ENCODE results near the gene F7.

F7 gene

GRCh38 chr13:113147206-113147605, 41.6 kb downstream of the F7 start:
- Histone ChIP-seq H3K4me1 (ENCODE audit: control insufficient read depth, insufficient read depth, low read length) (no peaks in the 10 kb centered on the region), H3K27ac (ENCODE audit: low read depth, low read length) (no peak overlapping the region), H3K4me3 (ENCODE audit: low read length) (no peak overlapping the region), H3K36me3 (ENCODE audit: control insufficient read depth, insufficient read depth, low read length) (no peaks in the 10 kb centered on the region), H3K9ac (ENCODE audit: low read length) (no peak overlapping the region), H3K27me3 (ENCODE audit: control insufficient read depth, insufficient read depth, low read length) (no peaks in the 10 kb centered on the region)

DNA sequence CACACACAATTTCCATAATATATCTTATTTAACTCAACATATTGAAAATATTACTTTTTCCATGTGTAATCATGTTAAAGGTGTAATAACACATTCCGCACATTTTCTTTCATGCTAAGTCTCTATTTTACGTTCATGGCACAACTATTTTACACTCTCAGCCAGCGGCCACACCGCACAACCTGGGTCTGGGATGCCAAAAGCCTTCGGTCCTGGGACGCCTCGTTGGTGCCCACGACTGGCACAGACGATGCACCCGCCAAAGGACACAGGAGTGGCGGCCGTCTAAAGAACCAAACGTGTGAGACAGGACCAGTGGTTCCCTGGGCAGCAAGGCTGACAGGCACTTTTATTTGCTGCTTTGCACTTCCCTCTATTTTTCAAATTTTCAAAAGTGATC, 42.8 kb downstream of the F7 start:
- H3K27me3 ChIP-seq (ENCODE audit: control insufficient read depth, insufficient read depth, low read length) = no peaks in the 10 kb centered on the region
- no peaks in the 10 kb centered on the region for H3K36me3 ChIP-seq (ENCODE audit: control insufficient read depth, insufficient read depth, low read length)
- H3K27ac ChIP-seq (ENCODE audit: low read depth, low read length) = no peak overlapping the region
- no peak overlapping the region for H3K9ac ChIP-seq (ENCODE audit: low read length)
- H3K4me1 ChIP-seq (ENCODE audit: control insufficient read depth, insufficient read depth, low read length) = peaks cover 2% of the 10 kb centered on the region
- no peak overlapping the region for H3K4me3 ChIP-seq (ENCODE audit: low read length)

DNA sequence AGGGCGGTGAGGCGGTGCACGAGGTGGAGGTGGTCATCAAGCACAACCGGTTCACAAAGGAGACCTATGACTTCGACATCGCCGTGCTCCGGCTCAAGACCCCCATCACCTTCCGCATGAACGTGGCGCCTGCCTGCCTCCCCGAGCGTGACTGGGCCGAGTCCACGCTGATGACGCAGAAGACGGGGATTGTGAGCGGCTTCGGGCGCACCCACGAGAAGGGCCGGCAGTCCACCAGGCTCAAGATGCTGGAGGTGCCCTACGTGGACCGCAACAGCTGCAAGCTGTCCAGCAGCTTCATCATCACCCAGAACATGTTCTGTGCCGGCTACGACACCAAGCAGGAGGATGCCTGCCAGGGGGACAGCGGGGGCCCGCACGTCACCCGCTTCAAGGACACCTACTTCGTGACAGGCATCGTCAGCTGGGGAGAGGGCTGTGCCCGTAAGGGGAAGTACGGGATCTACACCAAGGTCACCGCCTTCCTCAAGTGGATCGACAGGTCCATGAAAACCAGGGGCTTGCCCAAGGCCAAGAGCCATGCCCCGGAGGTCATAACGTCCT, 43.4 kb downstream of the F7 start:
- Histone ChIP-seq H3K27ac (ENCODE audit: low read depth, low read length) (no peak overlapping the region), H3K36me3 (ENCODE audit: control insufficient read depth, insufficient read depth, low read length) (no peaks in the 10 kb centered on the region), H3K4me3 (ENCODE audit: low read length) (no peak overlapping the region), H3K4me1 (ENCODE audit: control insufficient read depth, insufficient read depth, low read length) (peaks cover 3% of the 10 kb centered on the region), H3K9ac (ENCODE audit: low read length) (no peak overlapping the region), H3K27me3 (ENCODE audit: control insufficient read depth, insufficient read depth, low read length) (no peaks in the 10 kb centered on the region)

DNA sequence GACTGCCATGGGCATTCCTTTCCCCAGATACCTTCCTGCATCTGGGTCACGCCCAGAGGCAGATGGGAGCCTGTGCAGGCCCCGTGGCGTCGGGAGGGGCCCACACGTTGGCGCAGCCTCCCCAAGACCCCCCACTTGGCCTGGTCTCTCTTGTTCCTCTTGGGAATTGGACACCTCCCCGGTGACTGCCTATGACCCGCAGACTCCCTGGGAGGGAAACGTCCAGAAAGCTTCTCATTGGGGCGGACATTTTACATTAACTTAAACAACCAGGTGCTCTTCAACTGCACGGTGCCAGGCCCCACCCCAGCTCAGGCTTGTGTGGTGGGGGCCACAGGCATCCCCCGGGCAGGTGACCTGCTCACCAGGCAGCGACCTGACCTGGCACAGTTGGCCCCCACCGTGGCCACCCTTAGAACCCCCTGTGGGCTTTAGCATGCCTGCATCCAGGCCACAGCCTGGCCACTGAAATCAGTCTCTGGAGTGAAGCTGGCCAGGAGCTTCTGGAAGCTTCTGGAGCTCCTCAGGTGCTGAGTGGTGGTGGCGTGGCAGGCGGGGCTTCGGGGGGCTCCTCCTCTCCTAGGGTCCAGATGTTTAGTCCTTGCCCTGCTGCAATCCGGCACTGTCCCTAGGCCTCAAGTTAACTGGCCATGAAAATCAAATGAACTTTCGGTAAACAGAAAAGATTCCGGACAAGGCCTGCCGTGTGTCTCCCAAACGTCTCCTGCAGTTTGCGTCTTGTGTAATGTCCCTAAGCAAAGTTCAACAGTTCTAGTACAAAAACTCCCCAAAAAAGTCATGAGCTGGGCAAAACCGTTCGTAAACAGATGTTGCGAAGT, 44.3 kb downstream of the F7 start:
- H3K9ac ChIP-seq (ENCODE audit: low read length) = no peak overlapping the region
- H3K4me1 ChIP-seq (ENCODE audit: control insufficient read depth, insufficient read depth, low read length) = peaks cover 6% of the 10 kb centered on the region
- no peaks in the 10 kb centered on the region for H3K27me3 ChIP-seq (ENCODE audit: control insufficient read depth, insufficient read depth, low read length)
- no peaks in the 10 kb centered on the region for H3K36me3 ChIP-seq (ENCODE audit: control insufficient read depth, insufficient read depth, low read length)
- no peak overlapping the region for H3K4me3 ChIP-seq (ENCODE audit: low read length)
- H3K27ac ChIP-seq (ENCODE audit: low read depth, low read length) = no peak overlapping the region

GRCh38 chr13:113150550-113151365, 45.2 kb downstream of the F7 start:
- no peaks in the 10 kb centered on the region for H3K36me3 ChIP-seq (ENCODE audit: control insufficient read depth, insufficient read depth, low read length)

GRCh38 chr13:113151745-113152690, 46.4 kb downstream of the F7 start:
- no peak overlapping the region for H3K9ac ChIP-seq (ENCODE audit: low read length)
- no peak overlapping the region for H3K4me3 ChIP-seq (ENCODE audit: low read length)
- H3K27me3 ChIP-seq (ENCODE audit: control insufficient read depth, insufficient read depth, low read length) = no peaks in the 10 kb centered on the region
- peaks cover 6% of the 10 kb centered on the region for H3K4me1 ChIP-seq (ENCODE audit: control insufficient read depth, insufficient read depth, low read length)
- no peak overlapping the region for H3K27ac ChIP-seq (ENCODE audit: low read depth, low read length)
- H3K36me3 ChIP-seq (ENCODE audit: control insufficient read depth, insufficient read depth, low read length) = no peaks in the 10 kb centered on the region

More at GRCh38 chr13:113150550-113151365, 45.2 kb downstream of the F7 start:
- H3K27me3 ChIP-seq (ENCODE audit: control insufficient read depth, insufficient read depth, low read length) = no peaks in the 10 kb centered on the region
- peaks cover 6% of the 10 kb centered on the region for H3K4me1 ChIP-seq (ENCODE audit: control insufficient read depth, insufficient read depth, low read length)
- H3K4me3 ChIP-seq (ENCODE audit: low read length) = no peak overlapping the region
- H3K9ac ChIP-seq (ENCODE audit: low read length) = no peak overlapping the region
- no peak overlapping the region for H3K27ac ChIP-seq (ENCODE audit: low read depth, low read length)

DNA sequence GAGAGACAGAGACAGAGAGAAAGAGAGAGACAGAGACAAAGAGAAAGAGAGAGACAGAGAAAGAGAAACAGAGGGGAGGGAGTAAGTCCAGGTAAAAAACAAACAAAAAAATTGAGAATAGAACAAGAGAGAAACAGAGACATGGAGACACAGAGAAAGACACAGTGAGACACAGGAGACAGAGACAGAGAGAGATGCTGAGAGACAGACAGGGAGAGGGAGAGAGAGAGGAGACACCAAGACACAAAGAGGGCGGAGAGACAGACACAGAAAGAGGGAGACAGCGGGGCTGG, 47.0 kb downstream of the F7 start:
- no peak overlapping the region for H3K27ac ChIP-seq (ENCODE audit: low read depth, low read length)
- H3K27me3 ChIP-seq (ENCODE audit: control insufficient read depth, insufficient read depth, low read length) = no peaks in the 10 kb centered on the region
- H3K9ac ChIP-seq (ENCODE audit: low read length) = no peak overlapping the region
- H3K4me1 ChIP-seq (ENCODE audit: control insufficient read depth, insufficient read depth, low read length) = peaks cover 6% of the 10 kb centered on the region
- H3K36me3 ChIP-seq (ENCODE audit: control insufficient read depth, insufficient read depth, low read length) = no peaks in the 10 kb centered on the region
- H3K4me3 ChIP-seq (ENCODE audit: low read length) = peak overlapping the region; percentile 76

- Histone ChIP-seq H3K27me3 (ENCODE audit: control insufficient read depth, insufficient read depth, low read length) (no peaks in the 10 kb centered on the region), H3K36me3 (ENCODE audit: control insufficient read depth, insufficient read depth, low read length) (no peaks in the 10 kb centered on the region), H3K4me3 (ENCODE audit: low read length) (peak overlapping the region; percentile 76), H3K4me1 (ENCODE audit: control insufficient read depth, insufficient read depth, low read length) (peaks cover 6% of the 10 kb centered on the region), H3K27ac (ENCODE audit: low read depth, low read length) (peak overlapping the region; percentile 72), H3K9ac (ENCODE audit: low read length) (no peak overlapping the region)
Observed at GRCh38 chr13:113152984-113153809, 47.6 kb downstream of the F7 start.

DNA sequence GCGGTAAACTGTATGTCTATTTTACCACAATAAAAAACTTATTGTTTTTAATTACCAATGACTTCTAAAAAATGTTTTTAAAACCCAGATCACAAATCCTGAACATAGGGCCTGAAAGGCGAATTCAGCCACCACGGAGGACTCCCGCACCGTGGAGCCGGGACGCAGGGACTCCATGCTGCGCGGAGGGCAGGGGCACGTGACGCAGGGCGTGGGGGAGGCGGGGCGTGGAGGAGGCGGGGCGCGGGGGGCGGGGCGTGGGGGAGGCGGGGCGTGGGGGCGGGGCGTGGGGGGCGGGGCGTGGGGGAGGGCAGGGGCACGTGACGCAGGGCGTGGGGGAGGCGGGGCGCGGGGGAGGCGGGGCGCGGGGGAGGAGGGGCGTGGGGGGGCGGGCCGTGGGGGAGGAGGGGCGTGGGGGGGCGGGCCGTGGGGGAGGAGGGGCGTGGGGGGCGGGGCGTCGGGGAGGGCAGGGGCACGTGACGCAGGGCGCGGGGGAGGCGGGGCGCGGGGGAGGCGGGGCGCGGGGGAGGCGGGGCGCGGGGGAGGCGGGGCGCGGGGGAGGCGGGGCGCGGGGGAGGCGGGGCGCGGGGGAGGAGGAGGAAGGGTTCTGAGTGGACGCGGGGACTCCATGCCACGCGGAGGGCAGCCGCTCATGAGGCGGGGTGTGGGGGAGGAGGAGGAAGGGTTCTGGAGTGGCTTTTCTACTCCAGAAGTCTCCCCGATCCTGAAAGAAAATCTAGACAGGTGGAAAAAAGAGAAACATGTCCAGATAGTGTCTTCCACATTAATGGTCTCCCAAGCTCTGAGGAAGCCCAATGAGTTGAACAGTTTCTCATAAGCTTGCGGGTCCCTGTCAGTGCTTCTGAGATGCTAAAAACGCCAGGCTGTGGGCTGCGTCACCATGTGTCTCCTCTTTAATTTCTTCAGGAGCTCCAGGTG, 48.5 kb downstream of the F7 start:
- peaks cover 6% of the 10 kb centered on the region for H3K4me1 ChIP-seq (ENCODE audit: control insufficient read depth, insufficient read depth, low read length)
- H3K27ac ChIP-seq (ENCODE audit: low read depth, low read length) = peak overlapping the region; percentile 72
- no peaks in the 10 kb centered on the region for H3K27me3 ChIP-seq (ENCODE audit: control insufficient read depth, insufficient read depth, low read length)
- H3K36me3 ChIP-seq (ENCODE audit: control insufficient read depth, insufficient read depth, low read length) = no peaks in the 10 kb centered on the region
- H3K9ac ChIP-seq (ENCODE audit: low read length) = no peak overlapping the region
- peak overlapping the region; percentile 76 for H3K4me3 ChIP-seq (ENCODE audit: low read length)

DNA sequence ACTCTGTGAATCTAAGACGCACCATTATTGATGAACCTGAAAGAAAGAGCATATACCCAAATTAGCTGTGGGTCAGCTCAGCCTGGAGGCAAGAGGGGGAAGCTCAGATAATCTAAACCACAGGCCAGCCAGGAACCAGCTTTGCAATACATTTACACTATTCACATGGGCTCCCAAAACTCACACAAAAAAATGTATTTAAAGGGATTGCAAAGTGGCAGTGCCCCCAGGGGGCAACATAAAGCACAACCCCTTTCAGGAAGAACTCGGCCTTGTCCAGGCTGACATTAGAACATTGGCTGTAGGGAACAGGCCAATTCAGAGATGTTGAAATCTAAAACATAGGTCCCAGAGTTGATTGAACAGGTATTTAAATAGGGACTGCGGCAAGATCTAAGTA, 49.6 kb downstream of the F7 start:
- Histone ChIP-seq H3K4me3 (ENCODE audit: low read length) (no peak overlapping the region), H3K27me3 (ENCODE audit: control insufficient read depth, insufficient read depth, low read length) (no peaks in the 10 kb centered on the region), H3K4me1 (ENCODE audit: control insufficient read depth, insufficient read depth, low read length) (peaks cover 6% of the 10 kb centered on the region), H3K36me3 (ENCODE audit: control insufficient read depth, insufficient read depth, low read length) (no peaks in the 10 kb centered on the region), H3K9ac (ENCODE audit: low read length) (no peak overlapping the region), H3K27ac (ENCODE audit: low read depth, low read length) (no peak overlapping the region)
